Motor neuron (in vitro differentiated cells): Measurements from ENCODE around the gene PLEKHG5. TPM values are rescaled to one million over a fixed set of nuclear protein-coding genes. Genes with fewer than 3 reads are reported as not detected.
"Not testable (repeated sequence)": the region's sequence is repeated elsewhere in the genome, so short reads cannot be mapped to it uniquely, and the experiment has no call there.

Experiments
- ATAC-seq, 8 experiments: fragments of 200-7000 bp; cut with Tn5 transposase; replicated peaks in 6 of 8; 2 replicates each; pipeline ENCODE4 v1.8.0; 2021; ENCODE audit warnings: mild to moderate bottlenecking in 8 of 8, moderate library complexity in 8 of 8
- H3K27ac ChIP-seq, 2 donors: fragments of 250-450 bp; sonication (Bioruptor Pico); 2 replicates each; pipeline ENCODE4 v1.9.0; 2021; ENCODE audit warnings: antibody characterized with exemption in 2 of 2, mild to moderate bottlenecking in 2 of 2, moderate library complexity in 1 of 2
- H3K4me1 ChIP-seq, 2 donors: fragments of 250-450 bp; sonication (Bioruptor Pico); replicated peaks in 1 of 2; 2 replicates each; pipeline ENCODE4 v1.6.1; 2021; ENCODE audit warnings: antibody characterized with exemption in 2 of 2, mild to moderate bottlenecking in 2 of 2, moderate library complexity in 1 of 2
- H3K4me3 ChIP-seq, 5 donors: fragments of 250-450 bp; sonication (Bioruptor Pico); 2 replicates each; pipeline ENCODE4 v1.9.0; 2021; ENCODE audit warnings: antibody characterized with exemption in 5 of 5, mild to moderate bottlenecking in 5 of 5, moderate library complexity in 4 of 5
- WGBS, 10 experiments: fragments of 450-650 bp; shearing (Covaris generic); methylation state at CpG; one replicate each; pipeline ENCODE4 v1.0.0; 2022; 5-methylcytosine and 5-hydroxymethylcytosine counted together
- in situ Hi-C, 9 experiments: fragments of 400-800 bp; cut with MboI; loops; one replicate each; pipeline ENCODE4 v1.15.0; 2021; ENCODE audit warnings: low sequenced_read_pairs in 9 of 9, low pct_unique_long_range_greater_than_20kb in 2 of 9; ENCODE audit not compliant: unreplicated experiment in 9 of 9
- total RNA-seq, 8 experiments: library from RNA; unstranded; fragments of 300-600 nt; gene quantifications; 2 replicates each; pipeline versions ENCODE4 v1.2.3 to v1.2.4, GENCODE V29; 2022

PLEKHG5 gene
- total RNA-seq, 8 experiments from 2014 or later = 1.7 to 16.7 (median 8.4) TPM

GRCh38 chr1:6428453-6428852, 63.0 kb downstream of the PLEKHG5 start:
- in situ Hi-C loops = loop anchor here in 1 of 9 experiments (25.0 kb wide), 1 partner anchor 191 kb away; the partner anchor contains the start of genes HES3 and ICMT
- not testable (repeated sequence) for H3K4me1 ChIP-seq, H3K27ac ChIP-seq, ATAC-seq, H3K4me3 ChIP-seq
- 50% methylated on average over 1 of the region's 6 CpGs; no CpG with 5 or more reads in 9 of the 10 experiments for WGBS, 10 experiments

GRCh38 chr1:6427441-6428390, 63.8 kb downstream of the PLEKHG5 start:
- H3K4me1 ChIP-seq = peaks cover 7 to 8% of the 10 kb centered on the region in 2 donors
- WGBS, 10 experiments = 46 to 100% (median 71%) methylated on average over 2 to 19 of the region's 26 CpGs; no CpG with 5 or more reads in 5 of the 10 experiments
- in situ Hi-C loops = loop anchor here in 1 of 9 experiments (25.0 kb wide), 1 partner anchor 190 kb away; the partner anchor contains the start of genes HES3 and ICMT
- H3K27ac ChIP-seq = no peak overlapping the region
- no peak overlapping the region for H3K4me3 ChIP-seq
- ATAC-seq = peak in 3 of 8 experiments; percentile 9 to 47 (median 20)

GRCh38 chr1:6426972-6427350, 64.5 kb downstream of the PLEKHG5 start:
- H3K4me3 ChIP-seq = no peak overlapping the region
- 40 to 100% (median 80%) methylated on average over 1 to 7 of the region's 10 CpGs; no CpG with 5 or more reads in 5 of the 10 experiments for WGBS, 10 experiments
- H3K27ac ChIP-seq = no peak overlapping the region
- in situ Hi-C loops = loop anchor here in 1 of 9 experiments (25.0 kb wide), 1 partner anchor 190 kb away; the partner anchor contains the start of genes HES3 and ICMT
- ATAC-seq = no peak
- peaks cover 7 to 8% of the 10 kb centered on the region in 2 donors for H3K4me1 ChIP-seq

GRCh38 chr1:6426277-6426971, 65.0 kb downstream of the PLEKHG5 start:
- H3K27ac ChIP-seq = no peak overlapping the region
- H3K4me3 ChIP-seq = no peak overlapping the region
- peaks cover 7 to 8% of the 10 kb centered on the region in 2 donors for H3K4me1 ChIP-seq
- no peak for ATAC-seq
- in situ Hi-C loops = loop anchor here in 1 of 9 experiments (25.0 kb wide), 1 partner anchor 189 kb away; the partner anchor contains the start of genes HES3 and ICMT
- 59 to 94% (median 80%) methylated on average over 1 to 5 of the region's 9 CpGs; no CpG with 5 or more reads in 4 of the 10 experiments for WGBS, 10 experiments

GRCh38 chr1:6425658-6426057, 65.8 kb downstream of the PLEKHG5 start:
- WGBS, 10 experiments = 38 to 92% (median 88%) methylated on average over 1 to 5 of the region's 6 CpGs; no CpG with 5 or more reads in 4 of the 10 experiments
- no peak for ATAC-seq
- no peak overlapping the region for H3K27ac ChIP-seq
- H3K4me3 ChIP-seq = no peak overlapping the region
- peaks cover 7 to 8% of the 10 kb centered on the region in 2 donors for H3K4me1 ChIP-seq
- in situ Hi-C loops = loop anchor here in 1 of 9 experiments (25.0 kb wide), 1 partner anchor 188 kb away; the partner anchor contains the start of genes HES3 and ICMT

- ATAC-seq = peak in 6 of 8 experiments; percentile 3 to 39 (median 20)
- H3K27ac ChIP-seq = no peak within 1 kb of the TSS
- in situ Hi-C loops = loop anchor here in 1 of 9 experiments (25.0 kb wide), 1 partner anchor 188 kb away; the partner anchor contains the start of genes HES3 and ICMT
- peaks cover 3 to 7% of the 10 kb centered on the region in 2 donors for H3K4me1 ChIP-seq
- 4 to 83% (median 12%) methylated on average over 1 to 29 of the region's 99 CpGs; no CpG with 5 or more reads in 7 of the 10 experiments for WGBS, 10 experiments
- H3K4me3 ChIP-seq = no peak within 1 kb of the TSS
Observed at GRCh38 chr1:6424619-6425593, 66.6 kb downstream of the PLEKHG5 start, which contains the start of gene ESPN. Gene ESPN, plus strand, starts transcription at chr1:6424776. Its CDS starts 180 bp downstream, at chr1:6424956.

- Histone ChIP-seq H3K27ac (no peak overlapping the region), H3K4me1 (peaks cover 3 to 8% of the 10 kb centered on the region in 2 donors), H3K4me3 (no peak overlapping the region)
- WGBS, 10 experiments = 2 to 22% (median 11%) methylated on average over 3 to 24 of the region's 35 CpGs; no CpG with 5 or more reads in 5 of the 10 experiments
- in situ Hi-C loops = no loop called here
- peak in 1 of 8 experiments; percentile 1 for ATAC-seq
Observed at GRCh38 chr1:6424000-6424565, 67.4 kb downstream of the PLEKHG5 start.

- in situ Hi-C loops = no loop called here
- ATAC-seq = peak in 6 of 8 experiments; percentile 1 to 51 (median 20)
- H3K27ac ChIP-seq = no peak overlapping the region
- H3K4me1 ChIP-seq = peaks cover 5 to 8% of the 10 kb centered on the region in 2 donors
- 0 to 25% (median 6%) methylated on average over 4 to 13 of the region's 24 CpGs; no CpG with 5 or more reads in 3 of the 10 experiments for WGBS, 10 experiments
- no peak overlapping the region for H3K4me3 ChIP-seq
Observed at GRCh38 chr1:6423321-6423999, 68.0 kb downstream of the PLEKHG5 start.

- no peak overlapping the region for H3K4me3 ChIP-seq
- WGBS, 10 experiments = 0 to 86% (median 35%) methylated on average over 1 to 4 of the region's 4 CpGs; no CpG with 5 or more reads in 2 of the 10 experiments
- in situ Hi-C loops = no loop called here
- peaks cover 5 to 8% of the 10 kb centered on the region in 2 donors for H3K4me1 ChIP-seq
- no peak for ATAC-seq
- H3K27ac ChIP-seq = no peak overlapping the region
Observed at GRCh38 chr1:6421266-6421665, 70.2 kb downstream of the PLEKHG5 start.

- WGBS, 10 experiments = 0 to 18% (median 4%) methylated on average over 1 to 8 of the region's 44 CpGs; no CpG with 5 or more reads in 6 of the 10 experiments
- H3K4me3 ChIP-seq = no peak overlapping the region
- peak; percentile 28 to 62 (median 52) for ATAC-seq
- in situ Hi-C loops = no loop called here
- peaks cover 5 to 8% of the 10 kb centered on the region in 2 donors for H3K4me1 ChIP-seq
- no peak overlapping the region for H3K27ac ChIP-seq
Observed at GRCh38 chr1:6420454-6421042, 70.9 kb downstream of the PLEKHG5 start.
